ENCODE results near the gene AOPEP. TPM values are rescaled to one million over a fixed set of nuclear protein-coding genes. Genes with fewer than 3 reads are reported as not detected.

AOPEP gene
- total and polyA plus RNA-seq, 2 donors (not counting 3 experiments of a cell fraction or from before 2014, with no cell fraction given), result 20.2 to 41.6 TPM

- ChIA-PET CTCF (interaction anchor here (0.7 to 2.6 kb wide), 10 partner anchors 11 to 97 kb away, joined by 3 to 7 read pairs (median 4); no protein-coding TSS in a partner anchor), POLR2A (interaction anchor here (1.2 kb wide), 1 partner anchor 22 kb away, joined by 3 read pairs; no protein-coding TSS in a partner anchor)
- Histone ChIP-seq H3K27ac (ENCODE audit: insufficient read depth, low read depth, low read length) (peak overlapping the region; percentile 97), H3K79me2 (ENCODE audit: control insufficient read depth, insufficient read depth, low read length) (no peaks in the 10 kb centered on the region), H3K4me1 (ENCODE audit: control insufficient read depth, extremely low read depth, insufficient read depth, low read length) (peaks cover 19% of the 10 kb centered on the region), H3K4me3 (replicated peaks in 1 of 3; ENCODE audit: insufficient read depth in 1 of 3, low read depth in 1 of 3, low read length in 3 of 3) (no peak overlapping the region), H3K9me1 (replicated peaks; ENCODE audit: control insufficient read depth, extremely low read depth, insufficient read depth, low read length) (no peaks in the 10 kb centered on the region), H3K36me3 (ENCODE audit: control insufficient read depth in 2 of 2, extremely low read depth in 1 of 2, insufficient read depth in 2 of 2, low read length in 2 of 2) (no peaks in the 10 kb centered on the region), H2AFZ (ENCODE audit: low read depth, low read length) (peak overlapping the region; percentile 2), H4K20me1 (replicated peaks; ENCODE audit: control insufficient read depth, extremely low read depth, insufficient read depth, low read length) (no peaks in the 10 kb centered on the region), H3K27me3 (ENCODE audit: control insufficient read depth in 2 of 2, insufficient read depth in 2 of 2, low read length in 2 of 2) (no peaks in the 10 kb centered on the region), H3K9me3 (replicated peaks; ENCODE audit: control insufficient read depth, insufficient read depth, low read length) (no peaks in the 10 kb centered on the region), H3K4me2 (ENCODE audit: insufficient read depth, low read length) (peak overlapping the region; percentile 27), H3K9ac (replicated peaks; ENCODE audit: extremely low read depth, insufficient read depth, low read length) (peak overlapping the region; percentile 19)
- dilution Hi-C loops (cut with MboI; ENCODE audit: extremely low pct_ligation_motif_present, low sequenced_read_pairs), result no loop called here
- FAIRE-seq (peak; percentile 38), DNase-seq (ENCODE audit: low read depth, low spot score) (peak; percentile 35)
- TF ChIP-seq, protein P1, sequence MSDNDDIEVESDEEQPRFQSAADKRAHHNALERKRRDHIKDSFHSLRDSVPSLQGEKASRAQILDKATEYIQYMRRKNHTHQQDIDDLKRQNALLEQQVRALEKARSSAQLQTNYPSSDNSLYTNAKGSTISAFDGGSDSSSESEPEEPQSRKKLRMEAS (IDR thresholded peaks at IDR 0.05; ENCODE audit: insufficient read depth, insufficient read length), result no peak
- TF ChIP-seq FOS (IDR thresholded peaks at IDR 0.05; ENCODE audit: borderline replicate concordance, insufficient read depth, low read length) (no peak), JUN (IDR thresholded peaks at IDR 0.05; ENCODE audit: borderline replicate concordance, insufficient read depth, insufficient read length, low read depth) (no peak), POLR2AphosphoS5 (IDR thresholded peaks at IDR 0.05; ENCODE audit: insufficient read depth, low read depth, low read length) (no peak), GATA2 (IDR thresholded peaks at IDR 0.05; ENCODE audit: insufficient read depth, insufficient read length, low read depth, low read length) (no peak), EZH2 (IDR thresholded peaks at IDR 0.05; ENCODE audit: borderline replicate concordance, low read depth, low read length, severe bottlenecking) (no peak), MYC (IDR thresholded peaks at IDR 0.05; ENCODE audit: low read depth, low read length) (no peak), POLR2A (IDR thresholded peaks at IDR 0.05; ENCODE audit: low read depth, low read length) (no peak)
- TF ChIP-seq, protein P2, sequence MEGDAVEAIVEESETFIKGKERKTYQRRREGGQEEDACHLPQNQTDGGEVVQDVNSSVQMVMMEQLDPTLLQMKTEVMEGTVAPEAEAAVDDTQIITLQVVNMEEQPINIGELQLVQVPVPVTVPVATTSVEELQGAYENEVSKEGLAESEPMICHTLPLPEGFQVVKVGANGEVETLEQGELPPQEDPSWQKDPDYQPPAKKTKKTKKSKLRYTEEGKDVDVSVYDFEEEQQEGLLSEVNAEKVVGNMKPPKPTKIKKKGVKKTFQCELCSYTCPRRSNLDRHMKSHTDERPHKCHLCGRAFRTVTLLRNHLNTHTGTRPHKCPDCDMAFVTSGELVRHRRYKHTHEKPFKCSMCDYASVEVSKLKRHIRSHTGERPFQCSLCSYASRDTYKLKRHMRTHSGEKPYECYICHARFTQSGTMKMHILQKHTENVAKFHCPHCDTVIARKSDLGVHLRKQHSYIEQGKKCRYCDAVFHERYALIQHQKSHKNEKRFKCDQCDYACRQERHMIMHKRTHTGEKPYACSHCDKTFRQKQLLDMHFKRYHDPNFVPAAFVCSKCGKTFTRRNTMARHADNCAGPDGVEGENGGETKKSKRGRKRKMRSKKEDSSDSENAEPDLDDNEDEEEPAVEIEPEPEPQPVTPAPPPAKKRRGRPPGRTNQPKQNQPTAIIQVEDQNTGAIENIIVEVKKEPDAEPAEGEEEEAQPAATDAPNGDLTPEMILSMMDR (IDR thresholded peaks at IDR 0.05; ENCODE audit: extremely low read depth in 1 of 2, insufficient read depth in 1 of 2, low read depth in 1 of 2, low read length in 2 of 2), result no peak
- intact Hi-C loops (cut with micrococcal nuclease), result loop anchor here (1.0 to 5.0 kb wide), 10 partner anchors 8 to 146 kb away; no protein-coding TSS in a partner anchor
- BruUV-seq (replicated peaks), result no TSS peak
These were observed 202.3 kb downstream of the AOPEP start for GRCh38 chr9:94928691-94929368.

All from endothelial cell of umbilical vein (primary cell).